GM18868 (cell line): ENCODE results near the gene DNASE2B.

ENCODE experiments used
- ATAC-seq: cut with Tn5 transposase; IDR thresholded peaks from one replicate; pipeline ENCODE4 v1.9.1; 2021; ENCODE audit warnings: mild to moderate bottlenecking, moderate library complexity; ENCODE audit not compliant: unreplicated experiment

DNASE2B gene

GRCh38 chr1:84374991-84375696 lies 23.1 kb upstream of the DNASE2B start:
- ATAC-seq, result no peak

DNA sequence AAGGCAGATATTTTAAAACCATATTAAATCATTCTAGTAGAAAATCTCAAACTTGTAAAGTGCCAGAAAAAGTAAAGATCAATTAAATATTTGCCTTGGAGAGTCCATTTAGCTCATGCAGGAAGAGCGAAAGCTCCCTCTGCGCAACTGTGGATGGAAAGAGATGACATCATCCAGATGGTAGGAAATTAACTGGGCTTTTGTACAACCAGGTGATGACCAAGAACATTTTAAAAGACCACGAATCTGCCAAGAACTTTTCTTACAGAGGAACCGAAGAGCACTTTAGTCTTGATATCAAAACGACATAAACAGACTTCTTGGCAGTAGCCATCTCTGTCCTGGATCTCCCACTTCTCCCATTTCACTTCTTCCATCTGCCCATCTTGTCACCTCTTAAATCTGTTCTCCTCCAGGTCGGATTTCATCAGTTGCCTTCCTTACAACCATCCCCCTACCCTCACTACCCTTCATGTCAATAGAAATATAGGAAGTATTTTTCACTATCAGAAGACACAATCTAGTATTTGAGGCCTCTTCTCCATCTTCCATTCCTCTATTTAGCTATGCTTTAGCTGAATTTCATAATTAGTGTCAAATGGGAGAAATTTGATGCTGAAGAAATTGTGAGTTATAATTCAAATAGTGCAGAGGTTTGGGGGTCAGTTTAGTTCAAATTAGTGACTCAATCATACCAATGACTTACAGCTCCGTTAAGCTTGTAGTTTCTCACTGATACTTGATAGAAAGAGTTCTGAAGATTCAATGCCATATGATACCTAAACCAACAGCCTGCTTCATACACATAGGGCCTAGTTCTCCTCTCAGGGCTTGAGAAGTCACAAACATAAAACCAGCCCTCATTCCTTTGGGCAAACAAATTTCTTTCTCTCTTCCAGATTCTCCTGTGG lies 22.0 kb upstream of the DNASE2B start:
- no peak for ATAC-seq

GRCh38 chr1:84377480-84378095 lies 20.7 kb upstream of the DNASE2B start:
- ATAC-seq, result no peak

GRCh38 chr1:84379138-84379916 lies 19.0 kb upstream of the DNASE2B start:
- no peak for ATAC-seq

DNA sequence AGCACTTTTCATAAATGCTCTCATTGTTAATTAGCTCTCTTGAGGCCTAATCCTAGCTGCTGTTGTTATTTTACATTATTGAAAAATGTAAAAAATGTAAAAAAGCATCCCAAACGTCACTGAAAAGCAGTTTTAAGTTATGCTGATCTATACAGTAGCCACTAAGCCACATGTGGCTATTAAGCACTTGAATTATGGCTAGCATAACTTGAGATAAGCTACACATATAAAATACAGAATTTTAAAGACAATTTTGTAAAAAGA lies 18.4 kb upstream of the DNASE2B start:
- ATAC-seq, result no peak

GRCh38 chr1:84382127-84382526 lies 16.2 kb upstream of the DNASE2B start:
- ATAC-seq, result no peak

GRCh38 chr1:84385347-84385746 lies 12.9 kb upstream of the DNASE2B start:
- no peak for ATAC-seq

DNA sequence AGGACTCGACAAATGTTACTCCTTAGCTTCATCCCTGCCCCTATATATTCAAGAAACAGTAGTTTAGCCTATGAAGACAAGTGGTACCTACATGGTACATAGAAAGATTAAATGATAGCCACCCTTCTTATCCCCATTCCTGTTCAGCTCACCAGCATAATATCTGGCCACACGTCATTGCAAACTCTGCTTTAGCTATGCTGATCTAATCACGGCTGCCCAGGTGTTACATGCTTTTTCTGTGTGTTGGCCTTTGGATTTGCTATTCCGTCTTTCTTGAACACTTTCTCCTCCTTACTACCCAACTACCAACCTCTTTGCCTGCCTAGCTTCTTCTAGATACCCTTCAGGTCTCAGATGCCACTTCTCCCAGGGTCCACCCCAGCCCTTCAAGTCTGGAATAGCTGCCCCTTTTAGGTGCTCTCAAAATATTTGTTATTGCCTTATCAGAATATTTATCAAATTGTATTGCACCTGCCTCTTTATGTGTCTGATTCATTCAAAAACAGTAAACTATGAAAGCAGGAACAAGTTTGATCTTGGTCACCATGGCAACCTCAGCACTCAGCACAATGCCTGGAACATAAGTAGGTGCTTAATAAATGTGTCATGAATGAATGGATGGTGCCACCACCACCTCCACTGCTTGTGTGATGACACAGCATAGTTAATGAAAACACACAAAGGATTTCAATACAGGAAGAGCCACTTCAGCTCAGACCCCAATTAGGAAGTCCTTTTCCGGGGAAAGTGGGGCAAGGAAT lies 11.4 kb upstream of the DNASE2B start:
- ATAC-seq, result no peak

GRCh38 chr1:84387480-84388163 lies 10.7 kb upstream of the DNASE2B start:
- no peak for ATAC-seq

- ATAC-seq, result no peak
Observed at GRCh38 chr1:84390226-84390625, 8.1 kb upstream of the DNASE2B start.

DNA sequence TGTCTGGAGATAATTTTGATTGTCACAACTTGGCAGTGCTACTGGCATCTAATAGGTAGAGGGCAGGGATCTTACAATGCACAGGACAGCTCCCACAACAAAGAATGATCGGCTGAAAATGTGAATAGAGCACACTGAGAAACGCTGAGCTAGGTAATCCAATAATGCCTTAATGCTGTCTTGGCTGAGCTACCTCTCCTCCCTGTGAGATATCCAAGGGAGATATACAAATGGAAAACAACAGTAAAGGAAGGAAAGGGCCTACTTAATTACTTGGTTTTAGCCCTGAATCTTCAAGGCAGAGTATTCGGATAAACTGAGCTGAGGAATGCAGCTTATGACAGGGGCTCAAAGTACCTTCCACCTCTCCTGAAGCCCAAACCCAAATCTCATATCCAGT lies 2.9 kb downstream of the DNASE2B start:
- ATAC-seq, result no peak

DNA sequence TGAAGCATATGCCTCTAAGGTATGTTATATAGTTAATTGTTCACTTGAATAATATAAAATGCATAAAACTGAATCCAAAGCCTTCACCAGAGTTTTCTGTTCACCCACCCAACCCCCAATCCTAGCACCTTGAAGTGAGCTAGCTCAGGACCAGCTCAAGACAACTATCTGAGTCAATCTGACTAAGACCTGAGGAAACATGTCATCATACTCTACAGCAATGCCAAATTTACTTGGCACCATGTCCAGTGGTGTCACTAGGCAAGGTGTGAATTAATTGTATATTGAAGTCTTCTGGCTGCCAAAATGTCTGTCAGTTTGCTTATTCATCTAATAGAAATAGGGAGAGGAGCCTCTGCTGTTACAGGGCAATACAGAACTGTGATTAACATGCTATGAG lies 3.8 kb downstream of the DNASE2B start:
- ATAC-seq, result no peak

GRCh38 chr1:84402501-84402900 lies 4.2 kb downstream of the DNASE2B start:
- ATAC-seq, result no peak

GRCh38 chr1:84403347-84403746 lies 5.1 kb downstream of the DNASE2B start:
- ATAC-seq, result no peak

DNA sequence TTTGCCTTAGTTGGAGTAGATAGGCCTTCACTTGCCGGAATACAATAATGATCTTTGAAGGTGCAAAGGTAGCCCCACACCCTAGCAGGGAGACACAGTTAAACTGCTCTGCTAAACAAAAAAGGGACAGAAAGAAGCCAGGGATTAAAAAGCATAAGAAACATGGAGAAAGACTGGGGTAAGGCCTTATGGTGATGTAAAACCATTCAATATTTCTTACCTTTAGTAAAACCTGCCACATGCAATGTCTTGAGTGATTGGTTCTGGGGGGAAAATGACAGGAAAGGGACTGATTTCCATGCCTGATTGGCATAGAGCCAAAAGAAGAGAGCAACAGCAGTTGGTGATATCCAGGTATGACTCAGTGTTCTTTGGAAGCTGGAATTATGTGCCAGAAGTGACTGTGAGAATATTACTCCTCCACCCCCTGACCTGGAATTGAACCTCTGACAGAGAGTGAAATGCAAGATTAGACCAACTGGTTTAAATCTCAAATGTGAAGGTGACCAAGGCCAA lies 8.1 kb downstream of the DNASE2B start:
- ATAC-seq, result no peak

- no peak for ATAC-seq
Observed at GRCh38 chr1:84407524-84407923, 9.2 kb downstream of the DNASE2B start.

DNA sequence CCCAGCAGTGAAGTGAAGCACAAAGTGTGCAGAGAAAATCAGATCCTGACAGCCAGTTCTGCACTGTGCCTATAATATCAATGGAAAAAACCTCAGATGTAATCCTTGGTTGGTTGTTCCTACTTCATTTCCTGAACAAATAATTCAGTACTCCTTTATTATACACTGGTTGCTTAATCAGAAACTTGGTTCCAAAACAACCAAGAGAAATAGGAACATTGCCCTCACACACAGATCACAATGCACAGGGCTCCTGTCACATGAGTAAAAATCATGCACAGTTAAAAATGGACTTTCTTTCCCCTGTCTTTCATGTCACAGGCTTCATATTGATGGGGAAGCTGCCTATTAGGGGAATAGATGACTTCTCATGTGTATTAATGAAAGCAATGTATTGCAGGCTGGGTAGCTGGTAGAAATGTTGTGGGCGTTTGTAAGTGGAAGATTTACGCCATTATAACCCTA lies 9.7 kb downstream of the DNASE2B start:
- no peak for ATAC-seq

DNA sequence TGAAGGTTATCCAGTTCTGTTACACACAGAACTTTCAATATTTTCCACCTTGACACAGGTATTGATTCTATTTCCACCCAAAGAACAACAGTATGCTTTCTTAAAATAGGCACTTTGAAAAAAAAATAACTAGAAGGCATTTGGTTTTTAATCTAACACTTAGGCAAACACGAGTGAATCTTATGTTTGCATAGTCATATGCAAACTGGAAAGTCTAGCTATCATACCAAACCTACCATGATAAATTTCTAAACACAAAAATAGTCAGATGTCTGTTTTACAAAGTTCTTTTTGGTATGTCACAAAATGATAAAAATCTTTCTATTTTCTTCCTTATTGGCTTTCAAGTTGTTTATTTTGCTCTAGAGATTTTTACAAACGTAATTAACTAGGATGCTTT lies 11.6 kb downstream of the DNASE2B start:
- ATAC-seq, result no peak

DNA sequence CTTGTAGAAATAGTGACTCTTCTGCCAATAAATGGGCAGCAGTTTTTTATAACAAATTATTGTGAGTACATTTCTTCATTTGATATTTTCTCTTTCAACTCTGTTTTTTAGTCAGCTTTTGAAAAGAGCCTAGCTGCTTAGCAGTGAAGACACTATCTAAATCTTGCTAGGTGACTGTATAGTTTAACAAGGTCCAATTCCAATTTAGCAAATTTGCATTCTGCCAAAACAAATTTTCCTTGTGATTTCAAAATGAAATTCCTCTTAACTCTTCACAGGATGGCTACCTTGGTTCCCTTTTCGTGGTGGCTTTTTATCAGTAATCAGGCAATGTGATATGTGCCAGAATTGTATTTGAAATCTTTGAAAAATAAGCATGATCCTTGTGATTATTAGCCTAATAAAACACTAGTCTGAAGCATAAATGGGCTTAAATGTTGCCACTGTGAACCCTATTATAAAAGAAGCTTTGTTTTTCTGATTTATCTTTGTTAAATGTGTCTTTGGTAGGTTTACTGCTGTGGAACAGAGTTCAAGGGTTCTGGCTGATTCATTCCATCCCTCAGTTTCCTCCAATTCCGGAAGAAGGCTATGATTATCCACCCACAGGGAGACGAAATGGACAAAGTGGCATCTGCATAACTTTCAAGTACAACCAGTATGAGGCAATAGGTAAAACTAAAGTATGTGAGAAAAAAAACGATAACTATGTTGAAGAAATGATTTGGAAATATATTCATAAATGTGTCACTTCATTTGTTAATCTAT lies 12.2 kb downstream of the DNASE2B start:
- ATAC-seq, result no peak
